ENCODE data around the gene HNRNPUL2. TPM values are rescaled to one million over a fixed set of nuclear protein-coding genes. Genes with fewer than 3 reads are reported as not detected.
"Not testable (repeated sequence)": the region's sequence is repeated elsewhere in the genome, so short reads cannot be mapped to it uniquely, and the experiment has no call there.

The HNRNPUL2 gene
- polyA plus RNA-seq, 1 donor = 65.1 TPM

DNA sequence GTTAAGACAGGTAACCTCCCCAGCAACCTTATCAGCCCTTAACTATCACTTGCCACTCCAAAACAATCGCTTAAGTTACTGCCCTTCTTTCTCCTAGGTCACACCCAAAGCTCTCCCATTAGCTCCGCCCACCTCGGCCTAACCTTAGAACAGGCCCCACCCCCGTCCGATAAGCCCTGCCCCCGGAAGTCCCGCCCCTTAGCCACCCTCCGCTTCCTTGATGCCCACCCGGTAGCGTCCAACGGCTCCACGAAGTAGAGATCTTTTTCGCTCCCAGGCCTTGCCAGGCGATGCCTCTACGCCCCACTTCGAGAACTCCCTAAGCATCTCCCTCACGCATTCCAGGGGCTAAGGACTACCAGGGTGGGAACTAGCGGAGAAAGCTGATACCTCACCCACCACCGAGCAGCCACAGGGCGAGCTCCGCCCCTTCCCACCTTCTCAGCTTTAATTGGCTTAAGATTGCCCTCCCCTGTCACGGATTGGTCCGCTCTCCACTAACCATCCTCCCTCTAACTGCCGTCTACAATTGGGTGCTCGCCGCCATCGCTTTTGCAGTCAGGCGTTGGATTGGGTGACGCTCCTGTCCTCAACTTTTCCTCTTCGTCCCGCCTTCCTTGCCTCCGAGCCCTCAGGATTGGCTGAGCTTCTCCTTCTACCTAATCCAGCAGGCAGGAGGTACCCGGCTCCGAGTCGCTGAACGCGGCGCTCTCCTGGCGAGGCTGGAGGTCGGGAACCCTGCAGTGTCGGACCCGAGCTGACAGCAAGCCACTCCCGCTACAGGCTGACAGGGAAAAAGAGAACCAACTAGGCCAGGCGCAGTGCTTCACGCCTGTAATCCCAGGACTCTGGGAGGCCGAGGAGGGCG lies 26.7 kb upstream of the HNRNPUL2 start, which contains the start of gene ZBTB3:
Gene ZBTB3 (minus strand): TSS at position 425 of the 868 bp plus-strand sequence. CDS start 496 bp downstream, outside the sequence.
- Histone ChIP-seq H3K27ac (ENCODE audit: low read length) (peak within 1 kb of the TSS; percentile 90), H3K4me3 (ENCODE audit: low read length) (peak within 1 kb of the TSS; percentile 82), H3K4me1 (ENCODE audit: control insufficient read depth, insufficient read depth, low read length) (peaks cover 14% of the 10 kb centered on the region), H3K9me3 (ENCODE audit: control insufficient read depth, low read depth, low read length) (no peaks in the 10 kb centered on the region), H3K36me3 (ENCODE audit: control insufficient read depth, insufficient read depth, low read length) (peaks cover 19% of the 10 kb centered on the region), H3K27me3 (ENCODE audit: control insufficient read depth, insufficient read depth, low read length) (no peaks in the 10 kb centered on the region)
- WGBS (ENCODE audit: insufficient coverage, low lambda C conversion rate) = 5% methylated on average over 4 of the region's 47 CpGs
- peak; percentile 99 for DNase-seq

DNA sequence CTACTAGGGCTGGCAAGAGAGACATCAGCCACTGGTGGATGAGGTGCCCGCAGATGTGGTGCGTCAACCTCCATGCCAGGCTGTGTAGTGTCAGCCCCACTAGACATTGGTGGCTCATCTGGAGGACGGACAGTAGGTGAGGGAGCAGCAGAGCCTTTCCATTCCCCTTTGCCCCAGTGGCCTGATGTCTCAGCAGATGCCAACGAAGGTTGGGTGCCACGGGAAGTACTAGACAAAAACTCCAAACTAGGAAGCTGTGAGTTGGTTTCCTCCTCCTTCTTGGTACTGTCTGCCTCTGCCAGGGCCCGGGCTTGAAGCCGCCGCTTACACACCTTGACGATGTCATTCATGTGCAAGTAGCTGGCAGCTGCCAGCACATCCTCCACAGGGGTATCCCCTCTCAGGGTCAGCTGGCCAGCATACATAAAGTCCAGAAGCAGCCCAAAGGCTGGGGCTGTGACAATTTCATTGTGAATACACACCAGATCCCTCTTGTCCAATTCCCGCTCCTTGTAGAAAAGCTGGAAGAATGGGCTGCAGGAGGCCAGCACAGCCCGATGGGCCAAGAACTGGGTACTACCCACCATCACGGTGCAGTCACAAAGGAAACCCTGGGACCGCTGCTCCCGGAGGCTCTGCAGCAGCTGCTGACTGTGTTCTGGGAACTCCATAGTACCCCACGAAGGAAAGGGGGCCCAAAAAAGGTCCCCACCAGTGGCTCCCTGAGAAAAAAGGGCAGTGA lies 25.9 kb upstream of the HNRNPUL2 start:
- Histone ChIP-seq H3K4me3 (ENCODE audit: low read length) (peak overlapping the region; percentile 82), H3K27me3 (ENCODE audit: control insufficient read depth, insufficient read depth, low read length) (no peaks in the 10 kb centered on the region), H3K4me1 (ENCODE audit: control insufficient read depth, insufficient read depth, low read length) (peaks cover 14% of the 10 kb centered on the region), H3K36me3 (ENCODE audit: control insufficient read depth, insufficient read depth, low read length) (peaks cover 22% of the 10 kb centered on the region), H3K27ac (ENCODE audit: low read length) (peak overlapping the region; percentile 90), H3K9me3 (ENCODE audit: control insufficient read depth, low read depth, low read length) (no peaks in the 10 kb centered on the region)
- WGBS (ENCODE audit: insufficient coverage, low lambda C conversion rate) = no CpG with 5 or more reads among the region's 15 CpGs
- no peak for DNase-seq

DNA sequence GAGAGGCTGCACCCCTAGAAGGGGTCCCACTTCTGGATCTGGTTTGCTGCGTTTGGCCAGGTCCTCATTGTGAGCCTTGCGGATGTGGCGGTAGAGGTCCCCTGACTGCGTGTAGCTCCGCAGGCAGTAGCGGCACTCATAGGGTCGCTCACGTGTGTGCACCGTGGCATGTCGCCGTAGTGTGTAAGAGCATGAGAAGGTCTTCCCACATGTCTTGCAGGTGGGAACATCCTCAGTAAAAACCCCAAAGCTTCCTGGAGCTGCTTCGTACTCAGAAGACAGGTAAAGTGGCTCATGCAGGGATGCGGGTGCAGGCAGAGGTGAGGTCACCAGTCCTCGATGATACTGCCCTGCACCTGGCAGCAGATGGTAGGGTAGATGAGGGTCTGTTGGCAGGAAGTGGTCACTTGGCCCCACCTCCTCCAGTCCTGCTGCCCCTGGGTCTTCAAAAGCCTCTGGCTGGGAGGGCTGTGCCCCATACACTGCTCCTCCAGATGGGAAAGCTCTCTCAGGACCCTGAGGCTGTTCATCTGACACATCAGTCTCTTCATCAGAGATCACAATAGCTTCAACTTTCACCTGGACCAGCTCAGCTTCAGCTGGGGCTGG lies 25.0 kb upstream of the HNRNPUL2 start:
- peaks cover 22% of the 10 kb centered on the region for H3K36me3 ChIP-seq (ENCODE audit: control insufficient read depth, insufficient read depth, low read length)
- no CpG with 5 or more reads among the region's 14 CpGs for WGBS (ENCODE audit: insufficient coverage, low lambda C conversion rate)
- DNase-seq = no peak
- no peaks in the 10 kb centered on the region for H3K27me3 ChIP-seq (ENCODE audit: control insufficient read depth, insufficient read depth, low read length)
- H3K27ac ChIP-seq (ENCODE audit: low read length) = no peak overlapping the region
- no peaks in the 10 kb centered on the region for H3K9me3 ChIP-seq (ENCODE audit: control insufficient read depth, low read depth, low read length)
- H3K4me1 ChIP-seq (ENCODE audit: control insufficient read depth, insufficient read depth, low read length) = peaks cover 14% of the 10 kb centered on the region
- no peak overlapping the region for H3K4me3 ChIP-seq (ENCODE audit: low read length)

- H3K9me3 ChIP-seq (ENCODE audit: control insufficient read depth, low read depth, low read length); H3K4me3 ChIP-seq (ENCODE audit: low read length); H3K27me3 ChIP-seq (ENCODE audit: control insufficient read depth, insufficient read depth, low read length); DNase-seq; H3K27ac ChIP-seq (ENCODE audit: low read length): not testable (repeated sequence)
- Histone ChIP-seq H3K4me1 (ENCODE audit: control insufficient read depth, insufficient read depth, low read length) (peaks cover 14% of the 10 kb centered on the region), H3K36me3 (ENCODE audit: control insufficient read depth, insufficient read depth, low read length) (peaks cover 22% of the 10 kb centered on the region)
- no CpG with 5 or more reads among the region's 5 CpGs for WGBS (ENCODE audit: insufficient coverage, low lambda C conversion rate)
These were observed 22.7 kb upstream of the HNRNPUL2 start for GRCh38 chr11:62749931-62750330.

GRCh38 chr11:62747475-62748160 lies 20.4 kb upstream of the HNRNPUL2 start:
- 86% methylated on average over 1 of the region's 9 CpGs for WGBS (ENCODE audit: insufficient coverage, low lambda C conversion rate)

DNA sequence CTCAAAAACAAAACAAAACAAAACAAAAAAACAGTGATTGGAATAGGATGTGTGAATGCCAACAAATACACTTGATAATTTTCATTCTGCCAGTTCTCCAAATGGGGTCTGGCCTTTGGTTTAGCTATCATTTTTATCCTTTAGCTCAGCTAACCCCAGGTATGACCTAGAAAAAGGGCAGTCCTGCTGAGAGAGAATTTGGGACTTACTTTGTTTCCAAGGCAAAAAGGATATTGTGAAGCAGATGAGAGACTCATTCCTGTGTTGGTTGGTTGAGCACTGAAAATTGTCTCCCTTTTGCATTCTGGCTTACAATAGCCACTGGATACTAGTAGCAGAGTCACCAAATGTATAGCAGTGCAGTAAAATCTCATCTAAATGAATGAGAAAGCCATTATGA lies 9.9 kb upstream of the HNRNPUL2 start:
- DNase-seq = no peak
- peaks cover 43% of the 10 kb centered on the region for H3K36me3 ChIP-seq (ENCODE audit: control insufficient read depth, insufficient read depth, low read length)
- no peaks in the 10 kb centered on the region for H3K4me1 ChIP-seq (ENCODE audit: control insufficient read depth, insufficient read depth, low read length)

More at GRCh38 chr11:62747475-62748160, 20.4 kb upstream of the HNRNPUL2 start:
- DNase-seq = no peak
- no peak overlapping the region for H3K27ac ChIP-seq (ENCODE audit: low read length)
- H3K4me1 ChIP-seq (ENCODE audit: control insufficient read depth, insufficient read depth, low read length) = peaks cover under 1% of the 10 kb centered on the region
- no peak overlapping the region for H3K4me3 ChIP-seq (ENCODE audit: low read length)
- H3K36me3 ChIP-seq (ENCODE audit: control insufficient read depth, insufficient read depth, low read length) = peaks cover 18% of the 10 kb centered on the region
- H3K27me3 ChIP-seq (ENCODE audit: control insufficient read depth, insufficient read depth, low read length) = no peaks in the 10 kb centered on the region
- no peaks in the 10 kb centered on the region for H3K9me3 ChIP-seq (ENCODE audit: control insufficient read depth, low read depth, low read length)

DNA sequence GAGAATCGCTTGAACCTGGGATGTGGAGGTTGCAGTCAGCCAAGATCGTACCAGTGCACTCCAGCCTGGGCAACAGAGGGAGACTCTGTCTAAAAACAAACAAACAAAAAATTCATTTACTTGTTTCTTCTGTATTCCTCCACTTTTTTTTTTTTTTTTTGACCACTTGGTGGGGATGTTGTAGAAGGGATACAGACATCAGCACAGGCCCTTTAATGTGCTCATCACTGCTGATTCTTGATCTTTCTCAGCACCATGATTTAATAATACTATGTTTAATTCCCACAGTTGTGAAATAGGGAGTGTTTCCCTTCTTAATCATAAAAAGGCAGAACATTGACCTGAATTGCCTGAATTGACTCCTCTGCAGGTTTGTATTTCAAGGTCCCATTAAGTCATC lies 5.6 kb upstream of the HNRNPUL2 start:
- H3K36me3 ChIP-seq (ENCODE audit: control insufficient read depth, insufficient read depth, low read length) = peaks cover 26% of the 10 kb centered on the region
- no peak overlapping the region for H3K27ac ChIP-seq (ENCODE audit: low read length)
- DNase-seq = no peak
- no peak overlapping the region for H3K4me3 ChIP-seq (ENCODE audit: low read length)
- H3K4me1 ChIP-seq (ENCODE audit: control insufficient read depth, insufficient read depth, low read length) = no peaks in the 10 kb centered on the region
- H3K9me3 ChIP-seq (ENCODE audit: control insufficient read depth, low read depth, low read length) = no peaks in the 10 kb centered on the region
- H3K27me3 ChIP-seq (ENCODE audit: control insufficient read depth, insufficient read depth, low read length) = no peaks in the 10 kb centered on the region
- 100% methylated on average over 2 of the region's 2 CpGs for WGBS (ENCODE audit: insufficient coverage, low lambda C conversion rate)

More for the DNA sequence above, 9.9 kb upstream of the HNRNPUL2 start:
- Histone ChIP-seq H3K4me3 (ENCODE audit: low read length) (no peak overlapping the region), H3K27ac (ENCODE audit: low read length) (no peak overlapping the region), H3K27me3 (ENCODE audit: control insufficient read depth, insufficient read depth, low read length) (no peaks in the 10 kb centered on the region), H3K9me3 (ENCODE audit: control insufficient read depth, low read depth, low read length) (no peaks in the 10 kb centered on the region)

DNA sequence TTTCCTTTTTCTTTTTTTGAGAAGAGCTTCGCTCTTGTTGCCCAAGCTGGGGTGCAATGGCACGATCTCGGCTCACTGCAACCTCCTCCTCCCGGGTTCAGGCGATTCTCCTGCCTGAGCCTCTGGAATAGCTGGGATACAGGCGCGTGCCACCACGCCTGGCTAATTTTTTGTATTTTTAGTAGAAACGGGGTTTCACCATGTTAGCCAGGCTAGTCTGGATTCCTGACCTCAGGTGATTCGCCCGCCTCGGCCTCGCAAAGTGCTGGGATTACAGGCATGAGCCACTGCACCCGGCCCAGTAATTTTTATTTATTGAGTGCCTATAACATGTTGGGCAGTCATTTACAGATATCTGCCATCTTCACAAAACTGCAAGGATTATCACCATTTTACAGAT lies 2.8 kb upstream of the HNRNPUL2 start:
- not testable (repeated sequence) for H3K9me3 ChIP-seq (ENCODE audit: control insufficient read depth, low read depth, low read length); H3K27ac ChIP-seq (ENCODE audit: low read length); DNase-seq; H3K27me3 ChIP-seq (ENCODE audit: control insufficient read depth, insufficient read depth, low read length); H3K4me1 ChIP-seq (ENCODE audit: control insufficient read depth, insufficient read depth, low read length)
- Histone ChIP-seq H3K36me3 (ENCODE audit: control insufficient read depth, insufficient read depth, low read length) (peaks cover 13% of the 10 kb centered on the region), H3K4me3 (ENCODE audit: low read length) (peak overlapping the region; percentile 66)
- 93% methylated on average over 3 of the region's 14 CpGs for WGBS (ENCODE audit: insufficient coverage, low lambda C conversion rate)

GRCh38 chr11:62728171-62728988 lies 1.1 kb upstream of the HNRNPUL2 start, which contains the start of gene TTC9C:
TTC9C (plus strand) TSS chr11:62728486; CDS start chr11:62728849, 363 bp downstream.
- H3K9me3 ChIP-seq (ENCODE audit: control insufficient read depth, low read depth, low read length) = no peaks in the 10 kb centered on the region
- H3K4me3 ChIP-seq (ENCODE audit: low read length) = peak within 1 kb of the TSS; percentile 66
- WGBS (ENCODE audit: insufficient coverage, low lambda C conversion rate) = no CpG with 5 or more reads among the region's 29 CpGs
- peak within 1 kb of the TSS; percentile 90 for H3K27ac ChIP-seq (ENCODE audit: low read length)
- H3K27me3 ChIP-seq (ENCODE audit: control insufficient read depth, insufficient read depth, low read length) = no peaks in the 10 kb centered on the region
- peak; percentile 77 to 90 for DNase-seq
- peaks cover 12% of the 10 kb centered on the region for H3K36me3 ChIP-seq (ENCODE audit: control insufficient read depth, insufficient read depth, low read length)
- H3K4me1 ChIP-seq (ENCODE audit: control insufficient read depth, insufficient read depth, low read length) = no peaks in the 10 kb centered on the region
